GM12878 (cell line): ENCODE measurements around the gene SMC1B. TPM values are rescaled to one million over a fixed set of nuclear protein-coding genes. Genes with fewer than 3 reads are reported as not detected.

Source experiments
- ATAC-seq: fragments of 200-7000 bp; cut with Tn5 transposase; 3 replicates; pipeline ENCODE4 v1.9.1; 2020; ENCODE audit warnings: mild to moderate bottlenecking, moderate library complexity
- BruUV-seq: library from RNA; stranded (reverse); fragments of 400-500 nt; replicated peaks from 2 replicates; lab custom pipeline; 2021; lab: Mats Ljungman, UMichigan
- CTCF ChIA-PET: fragments of 300-600 bp; sonication (Branson Sonifier 250); formaldehyde crosslinking; extraction: SDS; loops from one replicate; lab custom pipeline; 2021; ENCODE audit warnings: inconsistent platforms; lab: Yijun Ruan, JAX
- POLR2A ChIA-PET: fragments of 350-600 bp; formaldehyde crosslinking; extraction: SDS; loops from one replicate; lab custom pipeline; 2021; ENCODE audit warnings: inconsistent platforms; lab: Charles Lee
- RAD21 ChIA-PET: fragments of 300-600 bp; sonication (Branson Sonifier 250); formaldehyde crosslinking; loops from one replicate; lab custom pipeline; 2023; ENCODE audit warnings: antibody characterized with exemption; ENCODE audit not compliant: unreplicated experiment; lab: Charles Lee
- SMC1A ChIA-PET: fragments of 300-600 bp; sonication (Branson Sonifier 250); formaldehyde crosslinking; loops from one replicate; lab custom pipeline; 2023; ENCODE audit not compliant: unreplicated experiment, uncharacterized antibody; lab: Charles Lee
- DNase-seq: peaks from one replicate; pipeline ENCODE4 v3.0.0-alpha.2; 2011; ENCODE audit warnings: low read depth, low spot score
- FAIRE-seq: peaks from 3 replicates; lab custom pipeline; 2011; peaks lifted over from hg19 to GRCh38; lab: Jason Lieb, UNC
- H2AFZ ChIP-seq: 2 replicates; pipeline ENCODE4 v1.6.0; 2011; ENCODE audit warnings: low read depth, low read length, control low read depth; ENCODE audit not compliant: control insufficient read depth
- H3K27ac ChIP-seq: 2 replicates; pipeline ENCODE4 v1.5.1; 2011; ENCODE audit warnings: control low read depth; ENCODE audit not compliant: control insufficient read depth, insufficient read depth
- H3K27me3 ChIP-seq, 2 experiments: replicated peaks in 1 of 2; 2 replicates each; pipeline versions ENCODE4 v1.6.0 to v1.6.1; 2011; ENCODE audit warnings: low read length in 1 of 2; ENCODE audit not compliant: control insufficient read depth in 2 of 2, insufficient read depth in 2 of 2
- H3K36me3 ChIP-seq, 2 experiments: 2 replicates each; pipeline ENCODE4 v1.5.1; 2011; ENCODE audit warnings: low read length in 1 of 2; ENCODE audit not compliant: control insufficient read depth in 2 of 2, insufficient read depth in 2 of 2
- H3K4me1 ChIP-seq: 2 replicates; pipeline ENCODE4 v1.6.1; 2011; ENCODE audit warnings: mild to moderate bottlenecking, low read length, moderate library complexity, mixed read lengths; ENCODE audit not compliant: control insufficient read depth, insufficient read depth
- H3K4me2 ChIP-seq: 2 replicates; pipeline ENCODE4 v1.6.0; 2011; ENCODE audit warnings: control low read depth; ENCODE audit not compliant: control insufficient read depth, insufficient read depth
- H3K4me3 ChIP-seq: fragments of 200-600 bp; sonication (generic); 2 replicates; pipeline ENCODE4 v1.5.1; 2016
- H3K79me2 ChIP-seq: 2 replicates; pipeline ENCODE4 v1.6.0; 2011; ENCODE audit warnings: low read length; ENCODE audit not compliant: control insufficient read depth, insufficient read depth
- H3K9ac ChIP-seq: 2 replicates; pipeline ENCODE4 v1.8.0; 2011; ENCODE audit warnings: low read length, control low read depth, mixed read lengths; ENCODE audit not compliant: control insufficient read depth, insufficient read depth
- H3K9me3 ChIP-seq: replicated peaks from 3 replicates; pipeline ENCODE4 v1.5.1; 2011; ENCODE audit warnings: mild to moderate bottlenecking, low read length; ENCODE audit not compliant: control insufficient read depth, insufficient read depth
- H4K20me1 ChIP-seq: 2 replicates; pipeline ENCODE4 v1.6.0; 2011; ENCODE audit not compliant: control insufficient read depth, insufficient read depth
- BACH1 ChIP-seq: fragments of 450-650 bp; IDR thresholded peaks from 2 replicates; pipeline ENCODE4 v1.6.1; 2017; ENCODE audit warnings: mild to moderate bottlenecking, borderline replicate concordance
- BHLHE40 ChIP-seq, 2 experiments: fragments of 450-650 bp in 1 of 2; IDR thresholded peaks; 2 replicates each; pipeline ENCODE4 v1.6.1; 2011 to 2017; ENCODE audit warnings: low read depth in 2 of 2, borderline replicate concordance in 1 of 2, improper control_type of control experiment in 1 of 2, low read length in 1 of 2, mild to moderate bottlenecking in 1 of 2
- LARP7 ChIP-seq: fragments of 450-650 bp; IDR thresholded peaks from 2 replicates; pipeline ENCODE4 v1.6.1; 2017; ENCODE audit warnings: mild to moderate bottlenecking
- MAX ChIP-seq: IDR thresholded peaks from 2 replicates; pipeline ENCODE4 v1.6.1; 2012; ENCODE audit warnings: low read depth, low read length, improper control_type of control experiment
- MEF2A ChIP-seq: IDR thresholded peaks from 2 replicates; pipeline ENCODE4 v1.6.1; 2011; ENCODE audit warnings: low read depth, mild to moderate bottlenecking, low read length, moderate library complexity; ENCODE audit not compliant: insufficient read depth
- MLLT1 ChIP-seq: fragments of 450-650 bp; IDR thresholded peaks from 2 replicates; pipeline ENCODE4 v1.6.1; 2016; ENCODE audit warnings: mild to moderate bottlenecking
- MXI1 ChIP-seq: fragments of 150-350 bp; IDR thresholded peaks from 2 replicates; pipeline ENCODE4 v1.6.1; 2011; ENCODE audit warnings: low read depth, mild to moderate bottlenecking, inconsistent platforms, low read length, improper control_type of control experiment
- MYB ChIP-seq: fragments of 150-350 bp; IDR thresholded peaks from 2 replicates; pipeline ENCODE4 v1.6.1; 2014; ENCODE audit warnings: mild to moderate bottlenecking, low read depth, low read length, borderline replicate concordance
- NFIC ChIP-seq: IDR thresholded peaks from 2 replicates; pipeline ENCODE4 v1.6.1; 2012; ENCODE audit warnings: low read depth, mild to moderate bottlenecking, inconsistent platforms, low read length, moderate library complexity
- RFX5 ChIP-seq: IDR thresholded peaks from 2 replicates; pipeline ENCODE4 v1.6.1; 2011; ENCODE audit warnings: low read depth, low read length, improper control_type of control experiment
- SKIL ChIP-seq: fragments of 450-650 bp; IDR thresholded peaks from 2 replicates; pipeline ENCODE4 v1.6.1; 2017; ENCODE audit warnings: mild to moderate bottlenecking, low read depth, inconsistent platforms; ENCODE audit not compliant: poor library complexity, severe bottlenecking
- SMAD1 ChIP-seq: fragments of 450-650 bp; IDR thresholded peaks from 2 replicates; pipeline ENCODE4 v1.6.1; 2018; ENCODE audit warnings: mild to moderate bottlenecking, low read depth; ENCODE audit not compliant: partially characterized antibody
- SPI1 ChIP-seq: IDR thresholded peaks from 2 replicates; pipeline ENCODE4 v1.6.1; 2011; ENCODE audit warnings: low read depth, mild to moderate bottlenecking, low read length, moderate library complexity, borderline replicate concordance; ENCODE audit not compliant: insufficient read depth
- YBX1 ChIP-seq: fragments of 450-650 bp; IDR thresholded peaks from 2 replicates; pipeline ENCODE4 v1.6.1; 2016; ENCODE audit warnings: antibody characterized with exemption
- ZNF24 ChIP-seq: fragments of 450-650 bp; IDR thresholded peaks from 2 replicates; pipeline ENCODE4 v1.6.1; 2017; ENCODE audit warnings: antibody characterized with exemption, mild to moderate bottlenecking
- WGBS: methylation state at CpG from one replicate; pipeline ENCODE4 v1.1.6; 2016; ENCODE audit warnings: low lambda C conversion rate; ENCODE audit not compliant: insufficient replicate concordance, insufficient coverage; ENCODE audit errors: missing lambda C conversion rate; 5-methylcytosine and 5-hydroxymethylcytosine counted together
- in situ Hi-C: fragments of 300-500 bp; cut with MboI; formaldehyde crosslinking; loops from 9 replicates; pipeline ENCODE4 v1.14.3; 2018; ENCODE audit warnings: mixed read lengths
- intact Hi-C: fragments of 100-400 bp; cut with micrococcal nuclease; formaldehyde crosslinking; loops from one replicate; pipeline ENCODE4 v1.14.2; 2022; ENCODE audit not compliant: unreplicated experiment
- polyA plus RNA-seq, 11 experiments: library from polyadenylated mRNA; depleted of rRNA in 4 of 11; unstranded in 6 of 11; stranded (reverse) in 5 of 11; fragments of >200 nt; fragmentation: Nextera tagmentation in 4 of 11; fragmentation: Illumina TruSeq in 1 of 11; extraction: Ambion mirVana in 4 of 11; extraction: Trizol in 1 of 11; gene quantifications; 1 replicate in 1 of 11; 2 replicates in 10 of 11; pipeline versions ENCODE4 v1.2.1 to v1.2.3, GENCODE V29; 2011 to 2016; ENCODE audit warnings: inconsistent platforms in 2 of 11, missing spikeins in 2 of 11, low read depth in 1 of 11
- total RNA-seq, 4 experiments: library from RNA; depleted of rRNA in 3 of 4; stranded (reverse); fragments of >200 nt in 3 of 4; fragmentation: Illumina TruSeq in 1 of 4; extraction: Trizol in 1 of 4; gene quantifications; 2 replicates each; pipeline versions ENCODE4 v1.2.1 to v1.2.3, GENCODE V29; 2013 to 2021

Gene SMC1B
- total and polyA plus RNA-seq, 10 of the 15 experiments (the other 5 are each of a cell fraction or from before 2014, with no cell fraction given), result not detected

GRCh38 chr22:45304971-45305370 is 108.4 kb downstream of the SMC1B start:
- intact Hi-C loops (no loop called here), in situ Hi-C loops (no loop called here)
- Histone ChIP-seq H3K27ac (no peak overlapping the region), H3K9ac (no peak overlapping the region), H4K20me1 (no peaks in the 10 kb centered on the region), H3K79me2 (no peaks in the 10 kb centered on the region; the same call in 1 of the 2 replicates), H3K4me1 (peaks cover 10% of the 10 kb centered on the region), H2AFZ (no peak overlapping the region), H3K4me2 (no peak overlapping the region), H3K9me3 (no peaks in the 10 kb centered on the region), H3K36me3 (no peaks in the 10 kb centered on the region), H3K27me3 (no peaks in the 10 kb centered on the region), H3K4me3 (no peak overlapping the region)
- FAIRE-seq (no peak), DNase-seq (no peak), ATAC-seq (no peak)
- ChIA-PET POLR2A (interaction anchor here (0.6 kb wide), 1 partner anchor 37 kb away, joined by 3 read pairs; no protein-coding TSS in a partner anchor), SMC1A (no interaction called here), CTCF (no interaction called here), RAD21 (no interaction called here)
- TF ChIP-seq SPI1, result no peak
- no peak for TF ChIP-seq NFIC
- TF ChIP-seq SKIL, result no peak
- no peak for TF ChIP-seq YBX1
- no peak for TF ChIP-seq BACH1
- TF ChIP-seq LARP7, result no peak
- no peak for TF ChIP-seq MXI1
- TF ChIP-seq MAX, result no peak
- no peak for TF ChIP-seq MEF2A
- TF ChIP-seq BHLHE40 (IDR thresholded peaks at IDR 0.05; ENCODE audit: borderline replicate concordance in 1 of 2, low read depth in 2 of 2, low read length in 1 of 2), result no peak
- TF ChIP-seq RFX5, result no peak
- TF ChIP-seq MLLT1, result no peak
- no peak for TF ChIP-seq SMAD1
- no peak for TF ChIP-seq MYB
- no peak for TF ChIP-seq ZNF24
- WGBS, result 76% methylated on average over 6 of the region's 6 CpGs
- no TSS peak for BruUV-seq
